ENCODE results near the gene RALGDS.

The RALGDS gene

GRCh38 chr9:133048595-133048994 is 72.4 kb downstream of the RALGDS start:
- no peak for DNase-seq

Data from activated CD4-positive, CD25-positive, alpha-beta regulatory T cell treated with anti-CD3 and anti-CD28 coated beads, Interleukin-2, amount 50 U/mL, for 72 hours (primary cell).